HCT116 (cell line): ENCODE results near the gene TMIGD2. TPM values are rescaled to one million over a fixed set of nuclear protein-coding genes. Genes with fewer than 3 reads are reported as not detected.

Source experiments
- ATAC-seq: fragments of 200-7000 bp; cut with Tn5 transposase; 2 replicates; pipeline ENCODE4 v1.9.1; 2020; ENCODE audit warnings: mild to moderate bottlenecking, moderate library complexity
- BruUV-seq: library from RNA; stranded (reverse); fragments of 400-500 nt; replicated peaks from 2 replicates; lab custom pipeline; 2021; lab: Mats Ljungman, UMichigan
- CTCF ChIA-PET: fragments of 300-600 bp; sonication (Branson Sonifier 250); formaldehyde crosslinking; loops from one replicate; lab custom pipeline; 2021; ENCODE audit warnings: antibody characterized with exemption; lab: Charles Lee
- POLR2A ChIA-PET: fragments of 300-600, 350-600 bp; sonication (Branson Sonifier 250); formaldehyde crosslinking; loops from one replicate; lab custom pipeline; 2021; ENCODE audit warnings: antibody characterized with exemption; lab: Charles Lee
- RAD21 ChIA-PET, 2 experiments: fragments of 300-600 bp; sonication (Branson Sonifier 250); formaldehyde crosslinking; loops; one replicate each; lab custom pipeline; 2023; ENCODE audit warnings: low total read pairs in 2 of 2; ENCODE audit not compliant: uncharacterized antibody in 2 of 2, unreplicated experiment in 2 of 2, low non-redundant PET in 1 of 2; lab: Charles Lee
- DNase-seq: peaks from one replicate; pipeline ENCODE4 v3.0.0-alpha.2; 2010; ENCODE audit warnings: low read depth, low spot score
- H2AFZ ChIP-seq: fragments of 200-600 bp; shearing (Covaris generic), sonication (generic); 2 replicates; pipeline ENCODE4 v1.6.1; 2017; ENCODE audit warnings: low read depth, mixed run types, mixed read lengths, antibody characterized with exemption, low read length; ENCODE audit not compliant: poor library complexity, severe bottlenecking
- H3K27ac ChIP-seq: 2 replicates; pipeline ENCODE4 v1.5.1; 2012; ENCODE audit warnings: low read depth, low read length
- H3K27me3 ChIP-seq: fragments of 200-600 bp; sonication (generic); 2 replicates; pipeline ENCODE4 v1.6.1; 2016; ENCODE audit warnings: mixed run types, low read length, mixed read lengths; ENCODE audit not compliant: insufficient read depth
- H3K36me3 ChIP-seq, 2 experiments: fragments of 200-500 bp in 1 of 2; fragments of 200-600 bp in 1 of 2; sonication (Bioruptor generic) in 1 of 2; sonication (generic) in 1 of 2; 2 replicates each; pipeline versions ENCODE4 v1.5.1 to v1.6.1; 2014 to 2016; ENCODE audit warnings: low read length in 2 of 2, inconsistent platforms in 1 of 2, mixed read lengths in 1 of 2, mixed run types in 1 of 2; ENCODE audit not compliant: insufficient read depth in 2 of 2, control insufficient read depth in 1 of 2
- H3K4me1 ChIP-seq, 2 experiments: fragments of 200-600 bp in 1 of 2; sonication (generic) in 1 of 2; 2 replicates each; pipeline versions ENCODE4 v1.5.1 to v1.6.1; 2012 to 2017; ENCODE audit warnings: low read length in 2 of 2, inconsistent platforms in 1 of 2, mild to moderate bottlenecking in 1 of 2, mixed read lengths in 1 of 2, mixed run types in 1 of 2, moderate library complexity in 1 of 2; ENCODE audit not compliant: insufficient read depth in 2 of 2, control insufficient read depth in 1 of 2
- H3K4me2 ChIP-seq: fragments of 200-600 bp; sonication (generic); 2 replicates; pipeline ENCODE4 v1.6.1; 2017; ENCODE audit warnings: mixed run types, low read length, mixed read lengths
- H3K4me3 ChIP-seq, 2 experiments: fragments of 200-600 bp in 1 of 2; sonication (generic) in 1 of 2; replicated peaks in 1 of 2; 2 replicates each; pipeline ENCODE4 v1.5.1; 2011 to 2016; ENCODE audit warnings: low read length in 2 of 2, control low read depth in 1 of 2, low read depth in 1 of 2, mild to moderate bottlenecking in 1 of 2, mixed read lengths in 1 of 2, mixed run types in 1 of 2
- H3K79me2 ChIP-seq: fragments of 200-600 bp; sonication (generic); 2 replicates; pipeline ENCODE4 v1.6.1; 2017; ENCODE audit warnings: mild to moderate bottlenecking, mixed run types, low read length, moderate library complexity, mixed read lengths; ENCODE audit not compliant: insufficient read depth
- H3K9ac ChIP-seq: fragments of 200-600 bp; sonication (generic); 2 replicates; pipeline ENCODE4 v1.6.1; 2016; ENCODE audit warnings: low read length, mixed read lengths
- H3K9me2 ChIP-seq: fragments of 200-600 bp; sonication (generic), shearing (Covaris generic); 2 replicates; pipeline ENCODE4 v1.6.1; 2017; ENCODE audit warnings: mixed run types, mild to moderate bottlenecking, moderate library complexity; ENCODE audit not compliant: insufficient read depth
- H3K9me3 ChIP-seq, 2 experiments: fragments of 200-500 bp in 1 of 2; fragments of 200-600 bp in 1 of 2; sonication (Bioruptor generic) in 1 of 2; sonication (generic) in 1 of 2; 2 replicates each; pipeline ENCODE4 v1.6.1; 2014 to 2017; ENCODE audit warnings: low read length in 2 of 2, mixed read lengths in 2 of 2, inconsistent platforms in 1 of 2, low read depth in 1 of 2, mild to moderate bottlenecking in 1 of 2, mixed run types in 1 of 2, moderate library complexity in 1 of 2; ENCODE audit not compliant: control insufficient read depth in 1 of 2, insufficient read depth in 1 of 2
- H4K20me1 ChIP-seq: fragments of 200-600 bp; sonication (generic), shearing (Covaris generic); 2 replicates; pipeline ENCODE4 v1.6.1; 2017; ENCODE audit warnings: mixed run types, mild to moderate bottlenecking, moderate library complexity; ENCODE audit not compliant: insufficient read depth
- EGR1 ChIP-seq: IDR thresholded peaks from 2 replicates; pipeline ENCODE4 v1.6.1; 2012; ENCODE audit warnings: low read depth
- EZH2 ChIP-seq: fragments of 200-600 bp; sonication (generic); IDR thresholded peaks from 2 replicates; pipeline ENCODE4 v1.6.1; 2017; ENCODE audit warnings: antibody characterized with exemption, mixed run types
- EZH2phosphoT487 ChIP-seq: fragments of 200-600 bp; IDR thresholded peaks from 2 replicates; pipeline ENCODE4 v1.6.1; 2018; ENCODE audit warnings: antibody characterized with exemption, borderline replicate concordance
- JUND ChIP-seq: IDR thresholded peaks from 2 replicates; pipeline ENCODE4 v1.6.1; 2012
- SP1 ChIP-seq: IDR thresholded peaks from 2 replicates; pipeline ENCODE4 v1.6.1; 2012; ENCODE audit warnings: low read depth
- intact Hi-C: fragments of 100-400 bp; cut with micrococcal nuclease; formaldehyde crosslinking; loops from 2 replicates; pipeline ENCODE4 v1.10.0; 2022
- total RNA-seq: library from RNA; stranded (reverse); gene quantifications from one replicate; pipeline ENCODE4 v1.2.1, GENCODE V29; 2021; ENCODE audit not compliant: unreplicated experiment

Gene TMIGD2
- total RNA-seq, 1 experiment from 2014 or later = not detected

- ATAC-seq (no peak), DNase-seq (no peak)
- TF ChIP-seq JUND (no peak), EGR1 (no peak), EZH2phosphoT487 (no peak), EZH2 (no peak)
- ChIA-PET RAD21 (no interaction called here), POLR2A (no interaction called here), CTCF (no interaction called here)
- Histone ChIP-seq H4K20me1 (no peaks in the 10 kb centered on the region), H3K9me3 (no peaks in the 10 kb centered on the region), H3K4me1 (no peaks in the 10 kb centered on the region), H3K4me2 (no peak overlapping the region), H3K9me2 (no peaks in the 10 kb centered on the region), H3K79me2 (no peaks in the 10 kb centered on the region), H3K27ac (no peak overlapping the region), H3K27me3 (no peaks in the 10 kb centered on the region), H2AFZ (no peak overlapping the region), H3K4me3 (no peak overlapping the region), H3K36me3 (no peaks in the 10 kb centered on the region), H3K9ac (no peak overlapping the region)
- BruUV-seq = no TSS peak
- intact Hi-C loops = no loop called here
These were observed 17.0 kb upstream of the TMIGD2 start for GRCh38 chr19:4319067-4319718.

GRCh38 chr19:4318460-4318859 lies 16.3 kb upstream of the TMIGD2 start:
- no peaks in the 10 kb centered on the region for H4K20me1 ChIP-seq
- H3K4me3 ChIP-seq = no peak overlapping the region
- BruUV-seq = no TSS peak
- intact Hi-C loops = no loop called here
- no peak overlapping the region for H2AFZ ChIP-seq
- H3K9ac ChIP-seq = no peak overlapping the region
- no peak overlapping the region for H3K27ac ChIP-seq
- H3K27me3 ChIP-seq = no peaks in the 10 kb centered on the region
- no peaks in the 10 kb centered on the region for H3K36me3 ChIP-seq
- DNase-seq = no peak
- no peaks in the 10 kb centered on the region for H3K4me1 ChIP-seq
- no peak for ATAC-seq
- CTCF ChIA-PET = no interaction called here
- no peaks in the 10 kb centered on the region for H3K9me2 ChIP-seq
- RAD21 ChIA-PET = no interaction called here
- POLR2A ChIA-PET = no interaction called here
- H3K9me3 ChIP-seq = no peaks in the 10 kb centered on the region
- H3K79me2 ChIP-seq = no peaks in the 10 kb centered on the region
- no peak overlapping the region for H3K4me2 ChIP-seq
- TF ChIP-seq SP1 = no peak
